SU-DHL-6 (cell line): Measurements from ENCODE around the gene CPB2.
A peak's percentile ranks its signal among the peaks of the same experiment; 100 is the strongest.

ENCODE experiments used
- H2AFZ ChIP-seq: fragments of 200-600 bp; sonication (generic); 2 replicates; pipeline ENCODE4 v1.6.1; 2014; ENCODE audit warnings: low read depth, mild to moderate bottlenecking, moderate library complexity, mixed read lengths, antibody characterized with exemption, low read length; ENCODE audit not compliant: severe bottlenecking
- H3F3A ChIP-seq: fragments of 200-600 bp; shearing (Covaris generic); 2 replicates; pipeline ENCODE4 v1.6.0; 2016; ENCODE audit warnings: antibody characterized with exemption, mild to moderate bottlenecking; ENCODE audit not compliant: insufficient read depth
- H3K27ac ChIP-seq: fragments of 200-600 bp; sonication (generic); 2 replicates; pipeline ENCODE4 v1.5.1; 2016; ENCODE audit warnings: low read depth, mild to moderate bottlenecking, low read length, moderate library complexity, mixed read lengths
- H3K27me3 ChIP-seq: fragments of 200-600 bp; sonication (generic), shearing (Covaris generic); 2 replicates; pipeline ENCODE4 v1.6.0; 2014; ENCODE audit warnings: mild to moderate bottlenecking, low read length
- H3K36me3 ChIP-seq: fragments of 200-600 bp; sonication (generic); 2 replicates; pipeline ENCODE4 v1.6.1; 2014; ENCODE audit warnings: mild to moderate bottlenecking, low read length, mixed read lengths
- H3K4me2 ChIP-seq: fragments of 300-600, 200-600 bp; shearing (Covaris generic), sonication (generic); 2 replicates; pipeline ENCODE4 v1.6.0; 2014; ENCODE audit warnings: low read length, low read depth, mild to moderate bottlenecking; ENCODE audit not compliant: poor library complexity, severe bottlenecking
- H3K4me3 ChIP-seq: fragments of 200-600 bp; sonication (generic); 2 replicates; pipeline ENCODE4 v1.5.1; 2014; ENCODE audit warnings: antibody characterized with exemption, low read length, mild to moderate bottlenecking, mixed read lengths; ENCODE audit not compliant: insufficient read depth, poor library complexity, severe bottlenecking
- H3K79me2 ChIP-seq: fragments of 200-600 bp; sonication (generic); 2 replicates; pipeline ENCODE4 v1.6.1; 2014; ENCODE audit warnings: mild to moderate bottlenecking, low read length, moderate library complexity; ENCODE audit not compliant: insufficient read depth
- H3K9ac ChIP-seq: fragments of 200-600 bp; sonication (generic); 2 replicates; pipeline ENCODE4 v1.7.0; 2014; ENCODE audit warnings: mild to moderate bottlenecking, low read length
- H3K9me2 ChIP-seq: fragments of 200-600 bp; sonication (generic); replicated peaks from 2 replicates; pipeline ENCODE4 v1.6.1; 2014; ENCODE audit warnings: low read length; ENCODE audit not compliant: insufficient read depth
- H3K9me3 ChIP-seq: fragments of 200-600 bp; sonication (generic); 2 replicates; pipeline ENCODE4 v1.6.1; 2014; ENCODE audit warnings: low read length, mixed read lengths; ENCODE audit not compliant: insufficient read depth
- H4K20me1 ChIP-seq: fragments of 200-600 bp; sonication (generic); 2 replicates; pipeline ENCODE4 v1.6.1; 2014; ENCODE audit warnings: low read depth, mild to moderate bottlenecking, antibody characterized with exemption, low read length, moderate library complexity, mixed read lengths
- EZH2phosphoT487 ChIP-seq: fragments of 200-600 bp; sonication (generic), shearing (Covaris generic); conservative IDR thresholded peaks from 2 replicates; pipeline ENCODE4 v1.6.1; 2018; ENCODE audit warnings: mild to moderate bottlenecking, antibody characterized with exemption, low read length, moderate library complexity, mixed read lengths
- TF ChIP-seq, protein P1 (sequence below): fragments of 200-600 bp; sonication (generic); IDR thresholded peaks from one replicate; pipeline ENCODE4 v1.5.1; 2017; ENCODE audit warnings: antibody characterized with exemption, mild to moderate bottlenecking, low read length, moderate library complexity; ENCODE audit not compliant: insufficient read depth, poor library complexity, severe bottlenecking

CPB2 gene

GRCh38 chr13:46127358-46128023, 22.7 kb upstream of the CPB2 start:
- Histone ChIP-seq H2AFZ (no peak overlapping the region), H3K9me3 (no peaks in the 10 kb centered on the region), H3K79me2 (no peaks in the 10 kb centered on the region), H3K9me2 (no peaks in the 10 kb centered on the region), H3F3A (peaks cover 83% of the 10 kb centered on the region), H3K27ac (no peak overlapping the region), H3K9ac (no peak overlapping the region), H3K36me3 (peaks cover 57% of the 10 kb centered on the region), H3K4me2 (no peak overlapping the region), H3K4me3 (no peak overlapping the region), H4K20me1 (peaks cover 35% of the 10 kb centered on the region), H3K27me3 (no peaks in the 10 kb centered on the region)
- no peak for TF ChIP-seq EZH2phosphoT487

- Histone ChIP-seq H3K9me3 (no peaks in the 10 kb centered on the region), H3K27ac (no peak overlapping the region), H3K79me2 (no peaks in the 10 kb centered on the region), H4K20me1 (peaks cover 29% of the 10 kb centered on the region), H3K9me2 (no peaks in the 10 kb centered on the region), H3K4me2 (no peak overlapping the region), H3K36me3 (peaks cover 49% of the 10 kb centered on the region), H3F3A (peaks cover 81% of the 10 kb centered on the region), H3K9ac (no peak overlapping the region), H3K4me3 (no peak overlapping the region), H2AFZ (no peak overlapping the region), H3K27me3 (no peaks in the 10 kb centered on the region)
- no peak for TF ChIP-seq EZH2phosphoT487
- TF ChIP-seq, protein P1, sequence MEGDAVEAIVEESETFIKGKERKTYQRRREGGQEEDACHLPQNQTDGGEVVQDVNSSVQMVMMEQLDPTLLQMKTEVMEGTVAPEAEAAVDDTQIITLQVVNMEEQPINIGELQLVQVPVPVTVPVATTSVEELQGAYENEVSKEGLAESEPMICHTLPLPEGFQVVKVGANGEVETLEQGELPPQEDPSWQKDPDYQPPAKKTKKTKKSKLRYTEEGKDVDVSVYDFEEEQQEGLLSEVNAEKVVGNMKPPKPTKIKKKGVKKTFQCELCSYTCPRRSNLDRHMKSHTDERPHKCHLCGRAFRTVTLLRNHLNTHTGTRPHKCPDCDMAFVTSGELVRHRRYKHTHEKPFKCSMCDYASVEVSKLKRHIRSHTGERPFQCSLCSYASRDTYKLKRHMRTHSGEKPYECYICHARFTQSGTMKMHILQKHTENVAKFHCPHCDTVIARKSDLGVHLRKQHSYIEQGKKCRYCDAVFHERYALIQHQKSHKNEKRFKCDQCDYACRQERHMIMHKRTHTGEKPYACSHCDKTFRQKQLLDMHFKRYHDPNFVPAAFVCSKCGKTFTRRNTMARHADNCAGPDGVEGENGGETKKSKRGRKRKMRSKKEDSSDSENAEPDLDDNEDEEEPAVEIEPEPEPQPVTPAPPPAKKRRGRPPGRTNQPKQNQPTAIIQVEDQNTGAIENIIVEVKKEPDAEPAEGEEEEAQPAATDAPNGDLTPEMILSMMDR: peak; percentile 66
Measured at GRCh38 chr13:46126552-46127357, 21.9 kb upstream of the CPB2 start.

DNA sequence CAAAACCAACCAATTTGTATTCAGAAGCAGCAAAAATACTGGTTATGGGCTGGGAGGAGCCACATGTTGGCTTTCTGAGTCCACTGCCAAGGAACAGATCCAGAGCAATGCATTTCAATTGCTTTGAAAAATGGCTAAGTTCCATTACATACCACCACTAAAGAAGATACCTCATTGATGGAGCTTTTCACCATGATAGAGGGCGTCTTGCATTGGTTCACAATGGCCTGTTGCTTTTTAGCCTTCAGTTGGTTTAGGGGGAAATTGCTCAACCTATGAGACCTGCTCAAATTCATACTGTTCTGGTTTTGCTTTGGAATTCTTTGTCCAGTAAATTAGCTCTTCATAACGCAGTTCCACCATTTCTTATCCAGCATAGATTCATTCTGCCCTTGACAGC, 21.2 kb upstream of the CPB2 start:
- H3K27ac ChIP-seq: no peak overlapping the region
- no peaks in the 10 kb centered on the region for H3K9me3 ChIP-seq
- H3K79me2 ChIP-seq: no peaks in the 10 kb centered on the region
- peaks cover 42% of the 10 kb centered on the region for H3K36me3 ChIP-seq
- no peak overlapping the region for H3K9ac ChIP-seq
- no peak for TF ChIP-seq EZH2phosphoT487
- TF ChIP-seq, protein P1: no peak
- no peaks in the 10 kb centered on the region for H3K9me2 ChIP-seq
- H3K27me3 ChIP-seq: no peaks in the 10 kb centered on the region
- H3K4me2 ChIP-seq: no peak overlapping the region
- no peak overlapping the region for H3K4me3 ChIP-seq
- H2AFZ ChIP-seq: no peak overlapping the region
- peaks cover 74% of the 10 kb centered on the region for H3F3A ChIP-seq
- peaks cover 28% of the 10 kb centered on the region for H4K20me1 ChIP-seq
